ENCODE measurements around the gene SYT13. TPM values are rescaled to one million over a fixed set of nuclear protein-coding genes. Genes with fewer than 3 reads are reported as not detected.

SYT13 gene
- total and polyA plus RNA-seq, 2 of the 4 experiments (the other 2 are of a cell fraction) = not detected

DNA sequence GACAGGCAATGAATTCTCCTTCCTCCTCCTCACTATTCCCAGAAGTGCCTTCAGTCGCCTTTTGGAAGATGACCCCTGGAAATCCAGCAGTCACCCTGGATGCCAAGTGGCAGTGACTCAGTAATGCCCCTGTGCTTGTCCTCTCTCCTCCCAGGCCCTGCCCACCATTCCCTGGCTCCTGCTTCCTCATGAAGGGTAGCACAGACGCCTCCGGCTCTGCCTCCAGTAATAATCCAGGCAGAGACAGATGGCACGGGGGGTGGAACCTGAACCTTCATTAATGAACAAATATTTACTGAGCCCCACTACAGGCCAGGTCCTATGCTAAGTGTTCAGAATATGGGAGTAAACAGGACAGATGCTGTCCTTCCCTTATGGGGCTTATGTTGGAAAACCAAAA lies 23.2 kb downstream of the SYT13 start:
- Histone ChIP-seq H3K4me2 (ENCODE audit: low read depth, low read length) (no peak overlapping the region), H3K27ac (ENCODE audit: insufficient read depth, low read length) (no peak overlapping the region), H2BK5ac (ENCODE audit: low read depth, low read length, poor library complexity, severe bottlenecking) (no peak overlapping the region), H2BK20ac (ENCODE audit: low read depth, low read length) (no peak overlapping the region), H3K4me3 (ENCODE audit: insufficient read depth, low read depth, low read length) (no peak overlapping the region), H2BK15ac (ENCODE audit: low read depth, low read length) (no peak overlapping the region), H3K9me1 (ENCODE audit: insufficient read depth, low read length) (no peaks in the 10 kb centered on the region), H3K4me1 (ENCODE audit: control insufficient read depth, insufficient read depth, low read length) (0 out of 2 replicates have a peak, but pooled peaks cover 1% of the 10 kb centered on the region), H3K18ac (ENCODE audit: low read depth, low read length) (no peak overlapping the region), H3K23ac (ENCODE audit: low read depth, low read length) (no peak overlapping the region), H3K27me3 (ENCODE audit: control insufficient read depth, insufficient read depth, low read length) (peaks cover 5% of the 10 kb centered on the region), H2AK5ac (ENCODE audit: low read depth, low read length) (no peak overlapping the region), H3K9me3 (ENCODE audit: control insufficient read depth, insufficient read depth, low read length) (no peaks in the 10 kb centered on the region; the same call in 1 of the 2 replicates), H3K4ac (ENCODE audit: low read depth, low read length) (no peak overlapping the region), H4K5ac (ENCODE audit: low read depth, low read length) (no peak overlapping the region), H4K8ac (ENCODE audit: low read depth in 2 of 2, low read length in 2 of 2) (no peak overlapping the region), H2AK9ac (replicated peaks; ENCODE audit: low read depth, low read length, poor library complexity) (no peak overlapping the region), H2AFZ (replicated peaks; ENCODE audit: low read length, poor library complexity) (no peak overlapping the region), H4K20me1 (ENCODE audit: insufficient read depth, low read length) (no peaks in the 10 kb centered on the region), H3K36me3 (ENCODE audit: control insufficient read depth, insufficient read depth, low read length) (no peaks in the 10 kb centered on the region), H3K9ac (ENCODE audit: low read depth, low read length) (no peak overlapping the region), H3K79me1 (ENCODE audit: low read depth in 1 of 2, low read length in 2 of 2) (no peaks in the 10 kb centered on the region), H3K56ac (ENCODE audit: extremely low read depth, insufficient read depth, low read length) (no peak overlapping the region), H2BK120ac (ENCODE audit: low read depth, low read length) (no peak overlapping the region), H3K14ac (replicated peaks; ENCODE audit: low read depth, low read length) (no peak overlapping the region), H4K91ac (ENCODE audit: insufficient read depth, low read depth, low read length) (no peak overlapping the region)
- TF ChIP-seq RCOR1 (IDR thresholded peaks at IDR 0.05; ENCODE audit: insufficient replicate concordance, low read length) (no peak), SMC3 (IDR thresholded peaks at IDR 0.05; ENCODE audit: low read depth, low read length) (no peak), RAD21 (IDR thresholded peaks at IDR 0.05; ENCODE audit: low read length) (no peak), NFE2L2 (IDR thresholded peaks at IDR 0.05; ENCODE audit: low read depth, low read length) (no peak), CHD1 (IDR thresholded peaks at IDR 0.05; ENCODE audit: low read depth, low read length) (no peak), BHLHE40 (IDR thresholded peaks at IDR 0.05; ENCODE audit: low read depth, low read length) (no peak), POLR2A (IDR thresholded peaks at IDR 0.05; ENCODE audit: low read depth, low read length) (no peak), MAFK (IDR thresholded peaks at IDR 0.05; ENCODE audit: low read depth, low read length) (no peak), MAZ (IDR thresholded peaks at IDR 0.05; ENCODE audit: borderline replicate concordance, low read depth, low read length) (no peak), RFX5 (IDR thresholded peaks at IDR 0.05; ENCODE audit: low read depth, low read length) (no peak), CEBPB (IDR thresholded peaks at IDR 0.05; ENCODE audit: low read depth, low read length) (no peak)
- TF ChIP-seq, protein P1, sequence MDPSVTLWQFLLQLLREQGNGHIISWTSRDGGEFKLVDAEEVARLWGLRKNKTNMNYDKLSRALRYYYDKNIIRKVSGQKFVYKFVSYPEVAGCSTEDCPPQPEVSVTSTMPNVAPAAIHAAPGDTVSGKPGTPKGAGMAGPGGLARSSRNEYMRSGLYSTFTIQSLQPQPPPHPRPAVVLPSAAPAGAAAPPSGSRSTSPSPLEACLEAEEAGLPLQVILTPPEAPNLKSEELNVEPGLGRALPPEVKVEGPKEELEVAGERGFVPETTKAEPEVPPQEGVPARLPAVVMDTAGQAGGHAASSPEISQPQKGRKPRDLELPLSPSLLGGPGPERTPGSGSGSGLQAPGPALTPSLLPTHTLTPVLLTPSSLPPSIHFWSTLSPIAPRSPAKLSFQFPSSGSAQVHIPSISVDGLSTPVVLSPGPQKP (IDR thresholded peaks at IDR 0.05; ENCODE audit: borderline replicate concordance, low read depth, low read length) = no peak
- TF ChIP-seq, protein P2, sequence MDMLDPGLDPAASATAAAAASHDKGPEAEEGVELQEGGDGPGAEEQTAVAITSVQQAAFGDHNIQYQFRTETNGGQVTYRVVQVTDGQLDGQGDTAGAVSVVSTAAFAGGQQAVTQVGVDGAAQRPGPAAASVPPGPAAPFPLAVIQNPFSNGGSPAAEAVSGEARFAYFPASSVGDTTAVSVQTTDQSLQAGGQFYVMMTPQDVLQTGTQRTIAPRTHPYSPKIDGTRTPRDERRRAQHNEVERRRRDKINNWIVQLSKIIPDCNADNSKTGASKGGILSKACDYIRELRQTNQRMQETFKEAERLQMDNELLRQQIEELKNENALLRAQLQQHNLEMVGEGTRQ (IDR thresholded peaks at IDR 0.05; ENCODE audit: low read depth, low read length) = no peak
- no peak for ATAC-seq (ENCODE audit: low read depth)
- POLR2A ChIA-PET (ENCODE audit: unreplicated experiment) = no interaction called here
- in situ Hi-C loops (cut with MboI; ENCODE audit: low sequenced_read_pairs) = no loop called here
- DNase-seq = no peak
- CTCF ChIA-PET = no interaction called here
- dilution Hi-C loops (cut with HindIII; ENCODE audit: low sequenced_read_pairs, unreplicated experiment) = no loop called here
- WGBS, 2 experiments (ENCODE audit: extremely low coverage in 2 of 2, insufficient read length in 1 of 2) = no CpG with 5 or more reads among the region's 4 CpGs
- no TSS peak for BruUV-seq (replicated peaks)
- intact Hi-C loops (cut with micrococcal nuclease) = no loop called here
